Keratinocyte (primary cell): Measurements from ENCODE around the gene CAP2.

Source experiments
- CTCF ChIP-seq, 3 experiments: IDR thresholded peaks in 1 of 3; conservative IDR thresholded peaks in 1 of 3; optimal IDR thresholded peaks in 1 of 3; 2 replicates in 2 of 3; 3 replicates in 1 of 3; pipeline versions ENCODE3 to v1.5.1; 2011; ENCODE audit warnings: low read length in 3 of 3, mild to moderate bottlenecking in 3 of 3, moderate library complexity in 2 of 3, control low read depth in 1 of 3, inconsistent platforms in 1 of 3; ENCODE audit not compliant: insufficient read depth in 2 of 3; ENCODE audit errors: extremely low read depth in 1 of 3
- EZH2 ChIP-seq: IDR thresholded peaks from one replicate; pipeline ENCODE4 v1.6.1; 2012; ENCODE audit warnings: inconsistent platforms, mild to moderate bottlenecking, low read length, moderate library complexity

GRCh38 chr6:17511084-17511483 lies 117.7 kb downstream of the CAP2 start:
- TF ChIP-seq CTCF (optimal IDR thresholded peaks at IDR 0.05 in 1 of 3, IDR thresholded peaks at IDR 0.05 in 1 of 3, conservative IDR thresholded peaks at IDR 0.05 in 1 of 3; ENCODE audit: extremely low read depth in 1 of 3, insufficient read depth in 2 of 3, low read length in 3 of 3): no peak
- TF ChIP-seq EZH2: no peak
